Right ventricle myocardium inferior (tissue), 1 donor: Measurements from ENCODE around the gene CEP350. TPM values are rescaled to one million over a fixed set of nuclear protein-coding genes. Genes with fewer than 3 reads are reported as not detected.

ENCODE experiments used
- ATAC-seq: fragments of 200-7000 bp; cut with Tn5 transposase; one replicate; pipeline ENCODE4 v1.9.1; 2020; ENCODE audit warnings: mild to moderate bottlenecking, moderate library complexity
- DNase-seq: peaks from one replicate; pipeline ENCODE4 v3.0.0; 2021; ENCODE audit errors: missing footprints
- intact Hi-C: fragments of 100-400 bp; cut with DNase I; formaldehyde crosslinking; loops from one replicate; pipeline ENCODE4 v1.11.0; 2022
- long read RNA-seq: library from polyadenylated mRNA; unstranded; transcript quantifications from one replicate; pipeline ENCODE4 v2.0.0, GENCODE V29; 2021
- total RNA-seq: library from RNA; stranded (reverse); fragmentation: NEBNext Ultra II Directional; extraction: Animal tissue kit (Norgen Biotek cat#: 25700); gene quantifications from one replicate; pipeline ENCODE4 v1.2.1, GENCODE V29; 2021
- donor health status: DM: no; HTN: yes; CAD: no; lungs with severe emphysema.

CEP350 gene, protein sequence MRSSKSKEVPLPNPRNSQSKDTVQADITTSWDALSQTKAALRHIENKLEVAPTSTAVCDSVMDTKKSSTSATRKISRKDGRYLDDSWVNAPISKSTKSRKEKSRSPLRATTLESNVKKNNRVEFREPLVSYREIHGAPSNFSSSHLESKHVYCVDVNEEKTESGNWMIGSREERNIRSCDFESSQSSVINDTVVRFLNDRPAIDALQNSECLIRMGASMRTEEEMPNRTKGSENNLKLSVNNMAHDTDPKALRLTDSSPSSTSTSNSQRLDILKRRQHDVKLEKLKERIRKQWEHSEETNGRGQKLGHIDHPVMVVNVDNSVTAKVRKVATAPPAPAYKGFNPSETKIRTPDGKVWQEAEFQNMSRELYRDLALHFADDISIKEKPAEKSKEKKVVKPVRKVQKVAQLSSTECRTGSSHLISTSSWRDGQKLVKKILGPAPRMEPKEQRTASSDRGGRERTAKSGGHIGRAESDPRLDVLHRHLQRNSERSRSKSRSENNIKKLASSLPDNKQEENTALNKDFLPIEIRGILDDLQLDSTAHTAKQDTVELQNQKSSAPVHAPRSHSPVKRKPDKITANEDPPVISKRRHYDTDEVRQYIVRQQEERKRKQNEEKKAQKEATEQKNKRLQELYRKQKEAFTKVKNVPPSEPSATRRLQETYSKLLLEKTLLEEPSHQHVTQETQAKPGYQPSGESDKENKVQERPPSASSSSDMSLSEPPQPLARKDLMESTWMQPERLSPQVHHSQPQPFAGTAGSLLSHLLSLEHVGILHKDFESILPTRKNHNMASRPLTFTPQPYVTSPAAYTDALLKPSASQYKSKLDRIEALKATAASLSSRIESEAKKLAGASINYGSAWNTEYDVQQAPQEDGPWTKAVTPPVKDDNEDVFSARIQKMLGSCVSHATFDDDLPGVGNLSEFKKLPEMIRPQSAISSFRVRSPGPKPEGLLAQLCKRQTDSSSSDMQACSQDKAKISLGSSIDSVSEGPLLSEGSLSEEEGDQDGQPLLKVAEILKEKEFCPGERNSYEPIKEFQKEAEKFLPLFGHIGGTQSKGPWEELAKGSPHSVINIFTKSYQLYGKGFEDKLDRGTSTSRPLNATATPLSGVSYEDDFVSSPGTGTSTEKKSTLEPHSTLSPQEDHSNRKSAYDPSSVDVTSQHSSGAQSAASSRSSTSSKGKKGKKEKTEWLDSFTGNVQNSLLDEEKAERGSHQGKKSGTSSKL (N-terminal part only)
- 27.1 TPM for total RNA-seq
- long read RNA-seq, partial matches to known transcripts: 2 of 6 reads
- long read RNA-seq, other reads (novel, unspliced or antisense): 4 of 6 reads

- intact Hi-C loops: loop anchor here (1.0 to 10.0 kb wide), 3 partner anchors 50 to 200 kb away; partner anchors contain the start of genes QSOX1 and TOR1AIP1
- ATAC-seq (peak; percentile 98), DNase-seq (peak; percentile 99)
Measured at GRCh38 chr1:179954493-179955286, at the start of gene CEP350. CEP350 (plus strand) TSS chr1:179954810; CDS start chr1:179986182, 31,372 bp downstream.

DNA sequence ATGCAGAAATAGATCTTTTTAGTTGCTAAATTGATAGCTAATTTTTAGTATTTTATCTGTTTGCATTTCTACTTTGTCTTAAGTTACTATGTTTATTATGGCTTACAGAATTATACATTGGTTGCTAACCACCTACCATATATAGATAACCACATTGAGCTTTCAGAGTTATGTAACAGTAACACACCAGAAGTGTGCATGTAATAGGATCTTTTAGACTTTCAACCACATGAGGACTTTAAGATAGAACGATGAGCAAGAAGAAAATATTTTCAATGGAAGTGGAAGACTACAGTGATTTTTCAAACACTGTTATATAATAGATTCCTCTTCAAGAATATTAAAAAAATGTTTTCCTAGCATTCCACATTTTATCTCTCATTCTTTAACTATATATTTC, 43.7 kb upstream of the CEP350 start:
- intact Hi-C loops: loop anchor here (10.0 kb wide), 1 partner anchor 164 kb away; no protein-coding TSS in a partner anchor
- no peak for DNase-seq
- no peak for ATAC-seq

- no peak for ATAC-seq
- no peak for DNase-seq
- intact Hi-C loops: loop anchor here (10.0 kb wide), 1 partner anchor 163 kb away; no protein-coding TSS in a partner anchor
Measured at GRCh38 chr1:179911812-179912211, 42.8 kb upstream of the CEP350 start.

- intact Hi-C loops: loop anchor here (10.0 kb wide), 1 partner anchor 157 kb away; no protein-coding TSS in a partner anchor
Measured at GRCh38 chr1:179917601-179918429, 36.8 kb upstream of the CEP350 start.

GRCh38 chr1:179921472-179921871, 33.1 kb upstream of the CEP350 start:
- no peak for ATAC-seq
- intact Hi-C loops: loop anchor here (5.0 kb wide), 2 partner anchors 61 to 106 kb away; no protein-coding TSS in a partner anchor
- DNase-seq: no peak

More at GRCh38 chr1:179917601-179918429, 36.8 kb upstream of the CEP350 start:
- DNase-seq: no peak
- no peak for ATAC-seq

- ATAC-seq (no peak), DNase-seq (no peak)
- intact Hi-C loops: loop anchor here (5.0 kb wide), 2 partner anchors 60 to 105 kb away; no protein-coding TSS in a partner anchor
Measured at GRCh38 chr1:179921981-179922872, 32.4 kb upstream of the CEP350 start.

DNA sequence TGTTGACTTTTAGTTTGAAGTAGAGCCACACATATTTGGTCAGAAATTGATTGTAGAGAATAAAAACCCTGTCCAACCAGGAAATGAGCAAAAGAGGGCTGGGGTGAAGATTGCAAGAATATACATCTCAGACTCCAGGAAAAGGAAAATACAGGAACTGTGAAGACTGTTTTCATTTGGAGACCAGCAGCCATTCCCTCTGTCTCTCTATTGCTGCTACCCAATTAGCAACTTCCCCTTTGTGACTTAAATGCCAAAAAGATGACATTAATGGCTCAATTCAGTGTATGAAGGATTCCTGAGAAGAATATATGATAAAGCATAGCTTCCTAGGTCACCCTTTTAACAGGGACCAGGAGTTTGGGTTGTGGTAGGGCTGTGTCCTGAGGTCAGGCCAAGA, 31.6 kb upstream of the CEP350 start:
- ATAC-seq (no peak), DNase-seq (no peak)
- intact Hi-C loops: loop anchor here (5.0 kb wide), 2 partner anchors 59 to 104 kb away; no protein-coding TSS in a partner anchor

- ATAC-seq (no peak), DNase-seq (no peak)
- intact Hi-C loops: loop anchor here (5.0 kb wide), 2 partner anchors 58 to 103 kb away; no protein-coding TSS in a partner anchor
Measured at GRCh38 chr1:179924268-179924667, 30.3 kb upstream of the CEP350 start.

GRCh38 chr1:179925302-179925701, 29.3 kb upstream of the CEP350 start:
- DNase-seq (no peak), ATAC-seq (no peak)
- intact Hi-C loops: no loop called here

DNA sequence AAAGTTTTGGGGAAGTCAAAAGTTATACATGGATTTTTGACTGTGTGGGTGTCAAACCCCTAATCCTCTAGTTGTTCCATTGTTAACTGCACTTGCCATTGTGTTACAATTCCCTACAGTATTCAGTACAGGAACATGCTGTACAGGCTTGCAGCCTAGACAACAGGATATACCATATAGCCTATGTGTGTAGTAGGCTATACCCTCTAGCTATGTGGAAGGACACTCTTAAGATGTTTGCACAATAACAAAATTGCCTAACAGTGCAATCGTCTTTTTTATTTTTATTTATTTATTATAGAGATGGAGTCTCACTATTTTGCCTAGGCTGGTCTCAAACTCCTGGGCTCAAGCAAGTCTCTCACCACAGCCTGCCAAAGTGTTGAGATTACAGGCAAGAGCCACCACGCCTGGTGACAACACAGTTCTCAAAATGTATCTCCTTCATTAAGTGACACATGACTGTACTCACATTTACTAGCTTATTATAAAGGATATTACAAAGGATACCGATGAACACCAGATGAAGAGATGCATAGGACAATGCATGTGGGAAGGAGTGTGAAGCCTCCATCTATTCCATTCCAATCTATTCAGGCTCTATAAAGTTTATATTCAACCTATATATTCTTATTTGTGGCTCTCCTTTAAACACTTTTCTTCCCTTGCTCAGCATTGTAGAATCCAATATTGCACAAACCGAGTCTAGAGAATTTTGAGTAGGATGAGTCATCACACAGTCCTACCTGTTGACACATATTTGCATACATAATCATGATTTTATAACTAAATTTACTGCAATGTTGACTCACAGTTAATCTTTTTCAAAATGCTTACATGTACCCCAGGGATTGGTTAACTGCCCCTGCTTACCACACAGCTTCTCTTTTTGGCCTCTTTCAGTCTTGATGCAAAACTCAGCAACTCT, 28.4 kb upstream of the CEP350 start:
- ATAC-seq (no peak), DNase-seq (no peak)
- intact Hi-C loops: no loop called here

DNA sequence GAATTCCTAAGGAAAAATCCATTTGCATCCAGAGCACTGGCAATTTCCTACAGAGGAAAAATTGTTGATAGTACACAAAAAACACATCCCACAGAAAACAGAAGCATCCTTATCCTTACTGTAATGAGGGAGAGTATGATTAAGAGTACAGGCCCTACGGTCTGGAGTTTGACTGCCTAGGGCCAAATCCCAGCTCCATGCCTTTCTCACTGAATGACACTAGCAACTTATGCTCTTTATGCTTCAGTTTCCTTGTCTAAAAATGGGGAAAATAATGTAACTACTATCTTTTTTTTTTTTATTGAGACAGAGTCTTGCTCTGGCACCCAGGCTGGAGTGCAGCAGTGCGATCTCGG, 27.8 kb upstream of the CEP350 start:
- DNase-seq (no peak), ATAC-seq (no peak)
- intact Hi-C loops: no loop called here

- DNase-seq (no peak), ATAC-seq (no peak)
- intact Hi-C loops: no loop called here
Measured at GRCh38 chr1:179929955-179930798, 24.4 kb upstream of the CEP350 start.

- ATAC-seq (no peak), DNase-seq (no peak)
- intact Hi-C loops: no loop called here
Measured at GRCh38 chr1:179930867-179931266, 23.7 kb upstream of the CEP350 start.

GRCh38 chr1:179933219-179933618, 21.4 kb upstream of the CEP350 start:
- DNase-seq (no peak), ATAC-seq (no peak)
- intact Hi-C loops: no loop called here
